Right lobe of liver (tissue), 4 donors: ENCODE results near the gene RBFOX2.

ENCODE experiments used
- POLR2A ChIP-seq: fragments of 450-650 bp; IDR thresholded peaks from one replicate; pipeline ENCODE4 v1.6.1; 2017; ENCODE audit warnings: antibody characterized with exemption, mild to moderate bottlenecking
- TF ChIP-seq, protein P1 (sequence below), 4 donors: fragments of 200-600 bp in 3 of 4; fragments of 450-650 bp in 1 of 4; IDR thresholded peaks; one replicate each; pipeline versions ENCODE4 v1.5.1 to v1.8.0; 2016 to 2022; ENCODE audit warnings: antibody characterized with exemption in 4 of 4, mild to moderate bottlenecking in 2 of 4
- donor health status: DM: no; HTN: no; CAD: no.
- donor health status: DM: no; HTN: no; CAD: no.
- donor health status: DM: no; HTN: yes; CAD: no.

DNA sequence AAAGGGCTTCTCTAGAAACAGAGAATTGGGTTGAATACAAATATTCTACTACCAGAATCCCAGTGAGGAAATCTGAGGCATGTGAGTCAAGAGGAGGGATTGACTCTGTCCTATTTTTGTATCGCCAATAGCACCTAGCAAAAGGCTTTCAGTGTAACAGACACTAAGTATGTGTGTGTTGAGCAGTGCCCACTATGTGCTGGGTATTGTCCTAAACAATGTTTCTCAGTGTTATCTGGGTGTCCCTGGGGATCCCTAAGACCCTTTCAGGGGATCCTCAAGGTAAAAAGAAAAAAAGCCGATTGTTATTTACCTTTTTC, 21.0 kb upstream of the RBFOX2 start:
- TF ChIP-seq, protein P1, sequence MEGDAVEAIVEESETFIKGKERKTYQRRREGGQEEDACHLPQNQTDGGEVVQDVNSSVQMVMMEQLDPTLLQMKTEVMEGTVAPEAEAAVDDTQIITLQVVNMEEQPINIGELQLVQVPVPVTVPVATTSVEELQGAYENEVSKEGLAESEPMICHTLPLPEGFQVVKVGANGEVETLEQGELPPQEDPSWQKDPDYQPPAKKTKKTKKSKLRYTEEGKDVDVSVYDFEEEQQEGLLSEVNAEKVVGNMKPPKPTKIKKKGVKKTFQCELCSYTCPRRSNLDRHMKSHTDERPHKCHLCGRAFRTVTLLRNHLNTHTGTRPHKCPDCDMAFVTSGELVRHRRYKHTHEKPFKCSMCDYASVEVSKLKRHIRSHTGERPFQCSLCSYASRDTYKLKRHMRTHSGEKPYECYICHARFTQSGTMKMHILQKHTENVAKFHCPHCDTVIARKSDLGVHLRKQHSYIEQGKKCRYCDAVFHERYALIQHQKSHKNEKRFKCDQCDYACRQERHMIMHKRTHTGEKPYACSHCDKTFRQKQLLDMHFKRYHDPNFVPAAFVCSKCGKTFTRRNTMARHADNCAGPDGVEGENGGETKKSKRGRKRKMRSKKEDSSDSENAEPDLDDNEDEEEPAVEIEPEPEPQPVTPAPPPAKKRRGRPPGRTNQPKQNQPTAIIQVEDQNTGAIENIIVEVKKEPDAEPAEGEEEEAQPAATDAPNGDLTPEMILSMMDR (IDR thresholded peaks at IDR 0.05), result no peak
- TF ChIP-seq POLR2A, result no peak
